HEK293T (cell line): ENCODE measurements around the gene CEP192.

Experiments used
- FOXA1 ChIP-seq: fragments of 450-650 bp; IDR thresholded peaks from 2 replicates; pipeline ENCODE4 v1.6.1; 2016; ENCODE audit warnings: mild to moderate bottlenecking
- HDGF ChIP-seq: fragments of 450-650 bp; IDR thresholded peaks from 2 replicates; pipeline ENCODE4 v1.6.1; 2017; ENCODE audit warnings: antibody characterized with exemption, borderline replicate concordance
- SP1 ChIP-seq: fragments of 450-650 bp; IDR thresholded peaks from 2 replicates; pipeline ENCODE4 v1.6.1; 2017
- SUZ12 ChIP-seq: fragments of 450-650 bp; IDR thresholded peaks from 2 replicates; pipeline ENCODE4 v1.6.1; 2016; ENCODE audit warnings: mild to moderate bottlenecking
- ZNF384 ChIP-seq: fragments of 450-650 bp; IDR thresholded peaks from 2 replicates; pipeline ENCODE4 v1.6.1; 2016

DNA sequence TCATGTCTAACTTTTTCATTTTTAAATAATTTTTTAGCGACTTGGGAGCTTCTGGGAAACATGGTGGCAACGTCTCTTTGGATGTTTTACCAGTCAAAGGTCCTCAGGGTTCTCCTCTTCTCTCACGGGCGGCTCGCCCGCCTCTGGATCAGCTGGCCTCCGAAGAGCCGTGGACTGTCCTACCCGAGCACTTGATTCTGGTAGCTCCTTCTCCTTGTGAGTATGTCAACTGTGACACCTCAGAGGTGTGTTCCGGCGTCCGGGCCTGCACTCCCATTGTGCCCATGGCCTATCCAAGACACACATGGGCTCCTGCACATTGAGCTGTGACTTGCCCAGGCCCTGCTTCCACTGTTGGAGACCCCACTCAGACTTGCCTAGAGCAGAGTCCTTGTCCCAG is 104.3 kb downstream of the CEP192 start:
- TF ChIP-seq ZNF384 (no peak), HDGF (no peak), FOXA1 (no peak), SP1 (no peak), SUZ12 (no peak)
